Mesenteric fat pad (tissue), 1 donor: ENCODE measurements around the gene SYNE3. TPM values are rescaled to one million over a fixed set of nuclear protein-coding genes. Genes with fewer than 3 reads are reported as not detected.

ENCODE experiments used
- DNase-seq: peaks from one replicate; pipeline ENCODE4 v3.0.0-alpha.2; 2020; ENCODE audit warnings: low spot score
- total RNA-seq: library from RNA; stranded (reverse); fragmentation: NEBNext Ultra II Directional; extraction: Animal tissue kit (Norgen Biotek cat#: 25700); gene quantifications from one replicate; pipeline ENCODE4 v1.2.1, GENCODE V29; 2021
- donor health status: DM: yes; HTN: yes; CAD: no.

SYNE3 gene
- total RNA-seq, 1 donor from 2014 or later = 179 TPM

DNA sequence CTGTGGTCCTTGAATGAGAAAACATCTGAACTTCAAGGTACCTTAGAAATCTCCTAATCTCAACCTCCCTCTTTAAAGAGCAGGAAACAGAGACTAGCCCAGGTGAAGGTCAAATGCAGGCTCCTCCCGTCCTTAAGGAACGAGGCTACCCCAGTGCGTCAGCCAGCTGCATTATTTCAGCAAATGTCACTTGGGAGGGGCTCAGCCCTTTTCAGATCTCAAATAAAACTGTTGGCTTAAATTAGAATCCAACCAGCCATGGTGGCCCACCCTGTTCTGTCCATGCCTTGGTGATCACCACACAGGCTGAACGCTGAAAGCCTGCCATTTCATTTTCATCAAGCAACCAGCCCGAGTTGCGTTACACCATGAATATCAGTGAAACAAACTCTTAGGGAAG lies 7.0 kb downstream of the SYNE3 start:
- DNase-seq = no peak

DNA sequence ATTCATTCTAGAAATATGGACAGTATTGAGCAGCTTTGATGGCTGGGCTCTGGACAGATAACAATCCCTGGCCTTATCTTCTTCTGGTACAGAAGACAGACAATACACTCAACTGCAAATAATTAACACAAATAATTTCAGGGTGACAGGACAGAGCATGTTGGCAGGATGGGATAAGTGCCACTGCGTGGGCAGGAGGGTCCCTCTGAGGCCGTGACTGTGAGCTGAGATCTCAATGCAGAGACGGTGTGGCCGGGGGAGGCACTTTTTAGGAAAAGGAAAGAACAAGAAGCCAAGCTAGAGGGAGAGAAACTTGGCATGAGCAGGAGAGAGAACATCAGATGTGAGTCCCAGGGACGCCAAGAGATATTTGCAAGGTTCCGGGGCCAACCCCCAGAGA lies 8.1 kb downstream of the SYNE3 start:
- no peak for DNase-seq

DNA sequence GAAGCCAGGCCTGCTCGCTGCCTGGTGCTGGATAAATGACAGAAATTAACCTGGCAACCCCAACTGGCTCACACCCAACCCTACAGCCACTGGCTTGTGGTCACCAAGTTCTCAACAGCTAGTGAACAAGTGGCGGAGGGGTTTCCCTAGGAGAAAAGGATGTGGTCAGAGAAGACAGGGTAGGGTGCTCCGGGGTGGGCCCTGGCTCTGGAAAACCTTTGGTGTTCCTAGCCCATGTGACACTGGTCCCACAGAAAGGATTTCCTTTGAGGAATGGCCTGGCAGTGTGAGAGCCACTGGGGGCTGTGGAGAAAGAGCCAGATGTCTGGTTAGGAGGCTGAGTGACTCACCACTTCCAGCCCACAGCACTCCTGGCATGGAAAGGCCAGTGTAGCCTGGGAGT lies 8.7 kb downstream of the SYNE3 start:
- DNase-seq = peak; percentile 87

DNA sequence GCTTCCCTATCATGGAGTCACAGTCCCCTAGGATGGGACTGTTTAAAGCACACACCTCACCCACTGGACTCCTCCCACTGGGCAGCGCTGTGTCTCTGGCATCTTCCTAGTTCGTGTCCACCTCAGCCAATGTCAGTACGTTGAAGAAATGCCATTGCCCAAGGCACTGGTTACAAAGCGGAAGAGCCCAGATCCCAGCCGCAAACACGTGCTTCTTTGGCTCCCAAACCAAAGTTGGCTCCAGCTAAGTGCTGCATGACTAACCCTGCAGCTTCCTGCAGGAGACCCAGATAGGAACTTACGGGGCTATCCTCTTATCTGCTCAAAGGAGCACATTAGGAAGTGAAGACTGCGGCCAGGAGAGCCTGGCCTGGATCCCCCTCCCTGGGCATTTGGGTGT lies 9.3 kb downstream of the SYNE3 start:
- peak; percentile 89 for DNase-seq

DNA sequence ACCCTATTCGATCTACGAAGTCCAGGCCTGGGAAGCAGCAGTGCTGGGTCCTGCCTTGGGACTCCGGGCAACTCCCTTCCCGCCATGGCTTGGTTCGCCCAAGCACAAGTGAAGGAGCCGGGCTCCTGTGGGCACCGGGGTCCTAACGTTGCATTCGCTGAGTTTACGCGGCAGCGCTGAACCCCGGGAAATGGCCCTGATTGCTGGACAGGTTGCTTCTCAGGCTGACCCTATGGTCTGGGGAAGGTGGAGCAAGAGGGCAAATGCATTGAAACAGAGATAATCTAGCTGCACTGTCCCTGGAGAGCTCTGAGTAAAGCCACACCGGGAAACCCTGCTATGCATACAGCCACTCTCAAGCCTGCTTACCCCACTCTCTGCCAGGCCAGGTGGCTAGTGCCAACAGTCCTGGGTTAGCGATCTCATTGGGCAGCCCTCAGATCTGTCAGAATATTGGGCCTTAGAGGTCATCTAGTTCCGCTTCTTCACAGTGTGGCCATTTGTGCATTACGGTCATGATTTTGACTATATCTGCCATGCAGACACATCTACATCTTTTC lies 11.3 kb downstream of the SYNE3 start:
- no peak for DNase-seq

DNA sequence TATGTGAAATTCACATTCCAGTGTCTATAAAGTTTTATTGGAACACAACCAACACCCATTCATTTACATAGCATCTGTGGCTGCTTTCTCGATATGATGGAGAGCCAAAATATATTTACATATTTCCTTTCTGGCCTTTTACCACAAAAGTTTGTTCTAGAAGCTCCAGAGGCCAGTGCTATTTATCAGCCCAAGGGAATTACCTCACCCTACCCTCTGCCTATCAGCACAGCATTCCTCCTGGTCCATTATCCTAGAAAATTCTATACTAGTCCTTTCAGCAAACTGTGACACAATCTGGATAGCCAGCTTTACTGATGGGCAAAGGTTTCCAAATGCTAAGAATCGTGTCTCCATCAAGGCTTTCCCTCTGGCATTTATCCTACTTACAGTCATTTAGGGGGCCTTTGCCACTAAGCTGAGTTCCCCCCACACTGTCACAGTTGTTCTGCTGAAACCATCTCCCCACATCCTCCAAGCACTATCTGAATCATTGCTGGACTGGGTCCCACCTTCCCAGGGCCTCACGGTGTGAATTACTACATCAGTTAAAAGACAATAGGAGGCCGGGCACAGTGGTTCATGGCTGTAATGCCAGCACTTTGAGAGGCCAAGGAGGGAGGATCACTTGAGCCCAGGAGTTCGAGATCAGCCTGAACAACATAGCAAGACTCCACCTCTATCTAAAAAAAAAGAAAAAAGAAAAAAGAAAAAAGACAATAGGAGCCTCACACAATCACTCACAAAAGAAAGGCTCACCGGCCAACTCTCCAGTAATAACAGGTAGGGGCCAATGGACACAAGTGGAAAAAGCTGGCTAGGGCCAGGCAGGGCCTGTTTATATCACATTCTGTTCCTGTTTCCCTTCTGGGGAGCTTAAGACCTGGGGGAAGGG lies 12.1 kb downstream of the SYNE3 start:
- DNase-seq = no peak

DNA sequence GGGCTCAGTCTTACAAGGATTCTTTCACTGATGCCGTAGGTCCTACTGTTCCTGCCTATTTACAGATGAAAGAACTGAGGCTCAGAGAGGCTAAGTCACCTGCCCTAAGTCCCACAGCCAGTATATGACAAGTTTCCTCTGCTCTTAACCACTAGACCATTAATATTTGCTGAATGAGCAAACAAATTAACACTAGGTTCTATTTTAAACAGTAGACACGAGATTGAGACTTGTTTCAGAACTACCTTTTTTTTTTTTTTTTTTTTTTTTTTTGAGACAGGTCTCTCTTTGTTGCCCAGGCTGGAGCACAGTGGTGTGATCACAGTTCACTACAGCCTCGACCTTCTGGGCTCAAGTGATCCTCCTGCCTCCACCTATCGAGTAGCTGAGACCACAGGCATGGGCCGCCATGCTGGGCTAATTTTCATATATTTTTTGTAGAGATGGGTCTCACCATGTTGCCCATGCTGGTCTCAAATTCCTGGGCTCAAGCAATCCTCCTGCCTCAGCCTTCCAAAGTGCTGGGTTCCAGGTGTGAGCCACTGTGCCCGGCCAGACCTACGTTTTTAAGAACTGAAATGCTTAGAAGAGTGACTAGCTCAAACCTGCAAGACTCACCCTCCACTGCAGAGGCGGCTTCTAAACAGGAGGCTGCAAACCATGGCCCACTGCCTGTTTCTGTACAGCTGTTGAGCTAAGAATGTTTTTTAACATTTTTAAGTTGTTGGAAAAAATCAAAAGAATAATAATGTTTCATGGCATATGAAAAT lies 12.9 kb downstream of the SYNE3 start:
- DNase-seq = no peak

DNA sequence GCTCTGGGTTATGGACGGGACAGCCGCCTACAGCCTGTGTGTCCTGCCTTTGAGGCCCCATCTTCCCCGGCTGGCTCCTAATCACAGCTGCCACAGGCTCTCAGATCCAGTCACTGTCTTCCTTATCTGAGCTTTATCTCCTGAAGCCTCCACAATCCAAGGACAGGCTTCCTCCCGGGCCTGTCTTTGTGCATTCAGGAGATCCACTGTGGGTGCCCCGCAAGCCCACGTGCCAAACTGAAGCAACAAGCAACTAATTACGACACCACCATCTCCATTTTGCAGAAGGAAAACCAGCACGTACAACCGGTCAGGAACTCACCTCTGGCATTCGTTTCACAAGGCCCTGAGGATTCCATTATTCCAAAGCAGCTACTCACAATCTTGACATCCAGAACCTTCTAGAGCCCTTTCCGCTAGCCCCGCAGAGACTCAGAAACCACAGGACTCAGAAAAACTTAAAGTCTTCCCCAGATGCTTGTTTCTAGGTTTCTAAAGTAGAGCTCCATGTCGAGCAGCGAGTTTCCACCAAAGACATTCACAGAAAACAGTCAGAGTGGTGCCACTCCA lies 14.0 kb downstream of the SYNE3 start:
- DNase-seq = no peak

DNA sequence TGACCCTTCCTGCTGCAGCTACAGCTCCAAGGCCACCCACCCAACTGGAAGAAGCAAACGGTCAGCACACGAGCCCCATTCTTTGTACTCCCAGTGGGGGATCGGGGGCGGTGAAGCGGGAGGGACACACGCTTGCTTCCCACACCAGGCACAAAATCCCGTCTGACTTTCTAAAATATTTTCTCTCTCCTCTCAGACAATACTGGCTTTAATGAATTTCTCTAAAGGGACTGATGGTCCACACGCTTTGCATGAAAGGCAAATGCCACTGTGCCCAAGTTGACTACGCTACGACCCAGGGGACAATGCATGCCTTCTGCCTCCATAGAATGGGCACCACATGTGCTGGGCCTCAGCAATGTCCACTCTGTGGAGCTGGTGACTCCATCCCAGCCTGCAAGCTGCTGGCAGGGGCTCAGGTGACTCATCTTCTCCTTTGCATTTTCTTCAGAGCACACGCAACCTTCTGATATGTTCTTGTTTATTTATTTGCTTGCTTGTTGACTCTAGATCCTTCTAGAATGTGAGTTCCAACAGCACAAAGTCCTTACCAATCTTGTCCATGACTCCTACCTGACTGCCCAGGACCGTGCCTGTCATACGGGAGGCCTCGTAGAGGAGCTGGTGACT lies 15.6 kb downstream of the SYNE3 start:
- no peak for DNase-seq

DNA sequence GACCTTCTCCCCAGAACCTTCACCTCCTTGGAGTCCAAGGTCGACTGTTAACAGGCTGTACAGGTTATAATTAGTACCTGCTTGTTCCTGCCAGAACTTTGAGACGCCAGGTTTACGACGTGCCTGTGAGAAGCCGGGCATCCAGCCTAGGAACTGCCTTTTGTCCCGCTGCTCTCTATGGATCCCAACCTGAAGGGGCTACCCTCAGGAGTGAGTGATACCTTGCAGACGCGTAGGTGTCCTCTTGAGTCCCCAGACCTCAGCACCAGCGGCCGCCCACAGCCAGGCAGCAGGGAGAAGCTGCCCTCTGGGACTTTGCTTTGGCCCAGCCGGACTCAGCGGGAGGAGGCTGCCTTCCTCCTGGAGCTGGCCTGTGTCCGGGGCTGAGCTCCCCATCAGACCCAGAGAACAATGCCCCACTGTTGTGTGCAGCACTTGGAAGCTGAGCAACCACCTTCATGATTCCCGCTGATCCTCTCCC lies 16.2 kb downstream of the SYNE3 start:
- DNase-seq = no peak

DNA sequence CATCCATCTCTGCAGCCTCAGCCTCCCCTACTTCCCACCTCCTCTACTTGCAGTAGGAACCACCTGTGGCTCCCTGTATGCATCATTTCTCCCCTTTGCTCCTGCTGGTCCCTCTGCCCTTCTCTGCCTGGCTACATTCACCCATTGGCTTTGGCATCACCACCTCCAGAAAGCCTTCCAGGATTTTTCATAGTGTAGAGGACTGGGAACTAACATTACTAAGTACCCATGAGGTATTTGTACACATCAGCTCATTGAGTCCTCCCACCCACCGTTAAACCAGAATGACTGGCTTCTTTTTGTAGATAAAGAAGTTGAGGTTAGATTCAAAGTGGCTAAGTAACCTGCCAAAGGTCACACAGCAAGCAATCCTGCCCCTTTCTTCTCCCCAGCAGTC lies 17.1 kb downstream of the SYNE3 start:
- no peak for DNase-seq

DNA sequence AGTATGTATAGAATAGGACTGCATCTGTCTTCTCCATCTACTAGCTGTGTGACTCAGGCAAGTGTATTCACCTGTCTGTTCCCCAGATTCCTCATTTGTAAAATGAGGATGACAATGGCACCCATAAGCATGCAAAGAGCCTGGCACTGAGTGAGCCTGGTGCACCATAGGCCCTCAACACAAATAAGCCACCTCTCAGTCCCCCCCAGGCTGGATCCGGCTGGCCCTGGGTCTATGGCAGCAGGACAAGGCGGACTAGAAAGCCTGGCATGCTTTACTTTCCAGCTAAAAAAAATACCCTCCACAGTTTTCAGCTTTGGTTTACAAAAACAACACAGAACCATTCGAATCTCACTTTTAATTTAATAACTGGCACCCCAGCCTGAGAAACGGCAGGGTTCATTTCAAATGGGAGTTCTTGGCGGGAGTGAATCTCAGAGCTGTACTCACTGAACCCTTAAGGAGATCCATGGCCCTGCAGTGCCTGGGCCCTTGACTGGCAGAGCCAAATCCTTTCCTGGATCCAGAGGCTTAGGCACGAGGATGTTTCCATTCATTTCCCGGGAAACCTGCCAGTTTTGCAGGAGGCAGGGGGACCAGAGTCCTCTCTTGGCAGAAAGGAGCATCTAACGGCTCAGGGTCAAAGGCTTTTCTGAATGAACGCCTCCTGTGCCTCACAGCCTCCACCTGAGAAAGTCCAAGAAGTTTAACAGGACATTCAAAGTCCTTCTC lies 17.7 kb downstream of the SYNE3 start:
- DNase-seq = no peak

DNA sequence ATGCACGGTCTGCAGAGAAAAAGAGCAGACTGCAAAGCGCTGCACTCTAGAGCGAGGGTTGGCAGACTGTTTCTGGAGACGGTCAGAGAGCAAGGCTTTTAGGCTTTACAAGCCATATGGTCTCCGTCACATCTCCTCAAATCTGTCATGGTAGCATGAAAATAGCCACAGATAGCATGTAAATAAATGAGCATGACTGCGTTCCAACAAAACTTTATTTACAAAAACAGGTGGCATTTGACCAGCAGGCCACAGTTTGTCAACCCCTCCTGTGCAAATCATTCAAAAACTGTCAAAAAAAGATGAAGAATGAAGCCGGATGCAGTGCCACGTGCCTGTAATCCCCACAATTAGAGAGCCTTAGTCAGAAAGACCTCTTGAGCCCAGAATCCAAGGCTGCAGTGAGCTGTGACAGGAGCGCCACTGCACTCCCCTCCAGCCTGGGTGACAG lies 18.9 kb downstream of the SYNE3 start:
- DNase-seq = no peak

DNA sequence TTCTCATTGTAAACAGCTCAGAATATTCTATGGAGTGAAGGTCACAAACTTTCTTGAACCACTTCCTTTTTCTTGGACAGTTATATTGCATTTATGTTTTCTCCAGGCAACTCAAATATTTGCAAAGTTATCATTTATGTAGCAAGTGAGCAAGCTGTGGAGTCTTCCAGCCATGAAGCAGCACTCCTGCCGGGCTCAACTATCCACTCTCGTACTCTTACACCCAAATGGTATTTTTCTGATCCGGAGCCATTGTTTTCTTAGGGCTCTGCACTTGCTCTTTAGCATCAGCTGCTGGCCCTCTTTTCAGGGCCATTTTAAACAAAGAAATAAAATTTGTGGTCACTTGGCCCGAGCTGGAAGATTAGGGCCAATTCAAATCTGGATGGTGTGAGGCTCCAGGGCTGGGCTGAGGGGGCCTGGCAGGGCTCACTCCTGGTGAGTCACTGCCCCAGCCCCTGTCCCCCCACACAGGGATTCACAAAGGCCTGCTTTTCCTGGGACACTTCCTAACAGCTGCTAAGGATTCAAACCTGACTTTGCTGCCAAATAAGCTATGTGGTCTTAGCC lies 19.7 kb downstream of the SYNE3 start:
- no peak for DNase-seq

DNA sequence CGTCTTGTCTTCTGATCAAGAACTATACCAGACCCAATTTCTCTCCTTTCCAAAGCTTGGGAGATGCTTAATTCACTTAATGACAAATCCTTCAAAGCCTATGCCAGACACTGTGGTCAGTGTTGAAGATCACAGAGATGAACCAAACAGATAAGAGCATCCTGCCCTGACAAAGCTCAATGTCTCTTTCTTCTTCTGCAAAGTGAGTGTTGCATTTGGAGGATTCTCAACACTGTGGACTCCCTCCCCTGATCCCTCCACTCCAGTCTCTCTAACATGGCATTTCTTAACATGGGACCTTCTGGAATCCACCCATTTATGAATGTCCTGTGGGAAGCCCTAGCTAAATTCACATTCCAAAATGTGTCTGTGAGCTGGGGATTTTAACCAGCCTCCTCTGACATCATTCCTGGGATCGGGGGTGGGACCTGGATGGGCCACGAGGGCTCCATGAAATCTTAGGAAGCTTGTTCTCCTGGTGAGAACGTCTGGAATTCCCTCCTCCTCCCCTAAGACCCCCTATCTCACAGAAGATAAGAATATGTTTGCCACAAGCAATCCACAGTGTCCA lies 20.3 kb downstream of the SYNE3 start:
- no peak for DNase-seq

DNA sequence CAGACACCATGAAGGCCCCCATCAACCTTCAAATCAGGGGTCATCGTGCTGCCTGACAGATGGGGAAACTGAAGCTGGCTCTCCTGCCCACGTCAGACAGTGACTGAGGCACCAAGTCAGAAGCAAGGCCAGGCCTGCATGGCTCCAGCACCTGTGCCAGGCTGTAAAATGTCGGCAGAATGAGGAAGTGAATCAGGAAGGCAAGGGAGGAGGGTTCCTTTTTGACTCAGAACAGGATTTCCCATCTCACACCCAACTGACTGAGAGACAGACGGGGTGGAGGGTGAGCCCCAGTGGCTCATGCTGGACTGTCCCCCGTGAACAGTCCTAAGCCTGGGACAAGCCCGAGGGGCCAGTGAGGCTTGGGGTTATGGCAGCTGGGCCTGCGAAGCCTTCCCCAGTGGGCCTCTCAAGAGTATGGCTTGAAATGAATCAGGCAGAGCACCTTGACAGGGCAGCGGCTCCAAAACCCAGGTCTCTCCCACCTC lies 20.9 kb downstream of the SYNE3 start:
- DNase-seq = no peak

DNA sequence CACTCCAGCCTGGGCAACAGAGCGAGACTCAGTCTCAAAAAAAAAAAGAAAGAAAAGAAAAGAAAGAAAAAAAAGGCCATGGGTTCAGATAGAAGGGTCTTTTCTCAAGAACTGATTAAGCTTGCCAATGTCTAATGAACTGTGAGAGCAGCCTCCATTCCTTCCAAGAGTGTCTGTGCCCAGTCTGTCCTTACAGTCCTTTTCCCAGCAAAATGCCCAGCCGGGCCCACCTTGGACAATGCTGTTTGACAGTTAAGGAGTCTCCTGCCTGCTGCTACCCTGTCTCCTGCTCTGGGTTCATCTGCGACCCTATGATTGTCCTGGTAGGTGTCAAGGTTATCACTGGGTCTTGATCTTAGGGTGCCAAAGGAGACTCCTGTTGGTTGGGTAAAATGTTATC lies 21.4 kb downstream of the SYNE3 start:
- DNase-seq = no peak

DNA sequence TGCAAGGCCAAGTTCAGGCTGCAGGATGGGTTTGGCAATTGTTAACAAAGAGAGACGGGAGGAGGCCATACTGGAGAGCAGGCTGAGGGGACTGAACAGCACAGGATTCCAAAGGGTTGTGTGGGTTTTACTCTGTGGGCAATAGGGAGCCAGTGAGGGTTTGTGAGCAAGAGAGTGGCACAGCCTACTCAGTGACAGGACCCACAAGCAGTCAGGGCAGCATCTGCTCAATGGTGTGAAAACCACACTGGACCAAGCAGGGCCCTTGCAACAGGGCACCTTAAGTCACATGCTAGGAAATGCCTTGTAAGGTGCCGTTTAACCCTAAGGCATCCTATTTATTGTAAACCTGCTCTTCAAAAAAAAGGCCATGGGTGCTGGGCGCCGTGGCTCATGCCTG lies 22.0 kb downstream of the SYNE3 start:
- DNase-seq = no peak

DNA sequence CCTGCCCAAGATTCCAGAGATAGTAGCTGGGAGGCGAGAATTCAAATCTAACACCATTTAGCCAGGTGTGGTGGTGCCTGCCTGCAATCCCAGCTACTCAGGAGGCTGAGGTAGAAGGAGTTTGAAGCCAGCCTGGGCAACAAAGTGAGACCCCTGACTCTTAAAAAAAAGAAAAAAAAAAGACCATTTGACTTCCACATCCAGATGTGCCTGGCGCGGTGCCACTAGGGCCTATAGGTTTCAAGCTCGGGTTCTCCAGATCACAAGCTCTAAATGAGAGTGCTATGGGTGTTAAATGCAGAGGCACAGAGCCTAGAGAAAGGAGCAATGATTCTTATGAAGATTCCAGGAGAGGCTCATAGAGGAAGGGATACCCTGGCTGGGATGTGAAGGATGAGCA lies 22.5 kb downstream of the SYNE3 start:
- DNase-seq = no peak

DNA sequence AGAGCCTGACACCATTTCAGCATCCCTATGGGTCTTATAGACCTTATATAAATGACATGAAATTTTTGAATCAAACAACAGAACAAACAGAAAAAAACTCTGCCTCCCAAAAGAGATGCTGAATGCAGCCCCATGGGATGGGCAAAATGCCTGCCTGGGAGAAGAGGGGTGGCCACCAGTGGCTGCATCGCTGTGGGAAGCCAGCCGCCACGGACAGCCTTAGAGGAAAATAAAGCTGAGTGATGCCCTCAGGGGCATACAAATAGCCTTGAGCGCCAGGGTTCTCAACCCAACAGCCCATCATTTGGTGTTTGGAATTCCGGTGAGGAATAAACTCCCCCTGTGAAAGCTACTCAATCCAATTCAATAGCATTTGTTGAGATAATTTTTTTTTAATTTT lies 22.9 kb downstream of the SYNE3 start:
- no peak for DNase-seq
